Kidney tubule cell (primary cell): ENCODE results near the gene PRKAG2.

Experiments used
- DNase-seq: peaks from one replicate; pipeline ENCODE4 v3.0.0-alpha.2; 2018; ENCODE audit warnings: low spot score

PRKAG2 gene

GRCh38 chr7:151817981-151818673, 58.8 kb downstream of the PRKAG2 start:
- no peak for DNase-seq

- DNase-seq: no peak
Observed at GRCh38 chr7:151817315-151817690, 59.6 kb downstream of the PRKAG2 start.

DNA sequence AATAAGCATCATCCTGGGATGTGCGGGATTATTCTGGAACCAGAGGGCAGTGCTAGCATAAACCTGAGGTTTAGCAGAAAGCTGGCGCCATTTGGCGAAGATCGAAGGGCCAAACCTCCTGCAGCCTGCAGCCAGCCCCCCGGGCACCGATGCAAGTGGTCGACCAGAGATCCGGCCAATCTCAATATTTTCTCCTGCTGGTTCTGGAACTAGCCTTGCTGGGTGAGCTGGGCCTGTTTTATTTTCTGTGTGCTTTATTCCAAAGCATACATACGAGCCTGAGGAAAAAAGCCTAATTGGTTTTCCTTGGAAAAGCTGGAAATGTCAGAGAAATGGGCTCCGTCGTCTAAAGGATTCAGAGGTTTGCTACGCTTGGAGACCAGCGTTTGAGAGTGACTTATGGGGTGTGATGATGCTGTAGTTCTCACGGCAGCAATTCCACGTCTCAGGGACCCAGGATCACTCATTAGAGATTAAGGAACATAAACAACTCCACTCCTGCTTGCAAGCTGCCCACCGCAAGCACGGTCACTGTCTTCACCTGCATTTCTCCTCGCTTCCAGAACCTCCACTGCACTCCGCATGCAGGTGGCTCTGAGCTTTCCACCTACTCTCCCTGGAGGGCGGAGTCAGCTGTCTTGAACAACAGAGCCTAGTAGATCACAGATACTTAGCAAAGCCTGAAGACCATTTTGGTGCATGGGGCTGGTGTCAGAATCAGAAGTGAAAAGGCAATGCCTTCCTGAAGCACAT, 60.2 kb downstream of the PRKAG2 start:
- DNase-seq: no peak

GRCh38 chr7:151815419-151815818, 61.5 kb downstream of the PRKAG2 start:
- DNase-seq: no peak

DNA sequence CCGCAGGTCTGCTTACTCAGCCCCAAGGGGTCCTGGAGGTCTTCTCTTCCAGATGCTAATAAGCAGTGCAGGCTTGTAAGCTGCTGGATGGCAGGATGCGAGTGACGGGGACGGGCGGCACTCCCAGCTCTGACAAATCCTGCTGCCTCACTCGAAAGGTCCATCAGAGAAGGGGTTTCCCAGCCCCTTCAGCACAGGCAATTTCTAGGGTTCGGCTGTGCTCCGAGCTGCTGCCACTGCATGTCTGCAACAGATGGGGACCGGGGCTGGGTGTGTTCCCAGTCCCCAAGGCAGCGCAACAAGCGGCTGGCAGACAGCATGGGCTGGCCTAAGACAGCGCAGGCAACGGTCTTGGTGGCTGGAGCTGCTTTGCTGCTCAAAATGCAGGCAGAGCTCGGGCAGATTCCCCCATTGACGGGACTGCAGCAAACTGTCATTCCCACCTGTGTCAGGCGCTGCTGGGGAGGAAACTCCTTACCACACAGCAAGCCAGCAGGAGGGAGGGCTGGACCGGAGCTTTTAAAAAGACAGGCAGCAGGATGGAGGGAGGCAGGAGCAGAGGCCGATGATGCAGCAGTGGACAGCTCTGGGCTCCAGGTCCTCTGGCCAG, 62.4 kb downstream of the PRKAG2 start:
- no peak for DNase-seq

DNA sequence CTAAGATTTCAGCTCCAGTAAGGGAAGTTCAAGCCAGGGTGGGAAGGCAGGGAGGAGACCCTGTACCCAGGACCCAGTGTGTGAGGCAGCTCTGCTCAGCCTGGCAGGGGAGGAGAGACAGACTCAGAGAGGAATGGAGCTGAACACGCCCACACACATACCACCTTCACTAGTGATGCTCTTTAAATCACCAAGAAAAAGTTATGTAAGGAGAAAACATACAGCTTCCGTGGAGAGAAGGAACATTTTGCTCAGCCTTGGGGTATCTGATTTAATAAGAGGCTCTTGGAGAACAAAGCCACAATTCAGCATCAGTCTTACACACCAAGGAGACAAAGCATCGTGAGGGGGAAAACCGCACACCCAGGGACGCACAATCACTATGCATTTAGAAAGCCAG, 62.9 kb downstream of the PRKAG2 start:
- no peak for DNase-seq

- DNase-seq: no peak
Observed at GRCh38 chr7:151813445-151813844, 63.5 kb downstream of the PRKAG2 start.

- DNase-seq: no peak
Observed at GRCh38 chr7:151812967-151813366, 63.9 kb downstream of the PRKAG2 start.

- DNase-seq: no peak
Observed at GRCh38 chr7:151810441-151811232, 66.3 kb downstream of the PRKAG2 start.

GRCh38 chr7:151809864-151810170, 67.1 kb downstream of the PRKAG2 start:
- DNase-seq: no peak

DNA sequence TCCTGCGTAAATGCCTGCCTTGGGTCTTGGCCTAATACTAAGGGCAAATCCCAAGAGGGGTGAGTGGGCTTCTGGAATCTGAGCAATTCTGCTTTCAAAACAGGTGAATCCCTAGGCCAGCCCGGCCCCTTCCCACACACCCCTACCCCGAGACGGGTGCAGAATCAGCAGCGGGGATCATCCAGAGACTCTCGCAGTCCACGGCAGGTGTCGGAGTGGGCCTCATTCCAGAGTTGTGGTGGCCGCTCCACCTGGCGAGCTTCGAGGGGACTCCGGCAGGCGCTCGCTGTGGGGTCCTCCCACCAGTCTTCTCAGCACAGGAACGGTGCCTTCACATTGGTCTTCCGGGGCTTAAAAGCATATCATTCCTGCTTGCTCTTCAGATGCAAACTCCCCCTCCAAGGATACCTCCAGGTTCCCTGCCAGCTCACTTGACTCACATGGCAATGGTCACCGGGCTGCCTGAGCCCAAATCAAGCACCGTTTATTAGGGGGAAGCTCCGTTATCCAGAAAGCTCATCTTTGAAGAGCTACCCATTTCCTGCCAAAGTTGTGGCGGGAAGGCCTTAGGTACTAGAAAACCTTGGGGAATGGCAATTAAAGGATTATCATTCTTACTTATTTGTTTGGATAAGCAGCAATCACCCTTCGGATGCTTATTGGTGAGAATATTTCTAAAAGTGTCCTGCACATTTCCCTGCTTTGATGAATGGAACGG, 67.6 kb downstream of the PRKAG2 start:
- no peak for DNase-seq

- DNase-seq: peak; percentile 87
Observed at GRCh38 chr7:151808400-151809145, 68.3 kb downstream of the PRKAG2 start.

DNA sequence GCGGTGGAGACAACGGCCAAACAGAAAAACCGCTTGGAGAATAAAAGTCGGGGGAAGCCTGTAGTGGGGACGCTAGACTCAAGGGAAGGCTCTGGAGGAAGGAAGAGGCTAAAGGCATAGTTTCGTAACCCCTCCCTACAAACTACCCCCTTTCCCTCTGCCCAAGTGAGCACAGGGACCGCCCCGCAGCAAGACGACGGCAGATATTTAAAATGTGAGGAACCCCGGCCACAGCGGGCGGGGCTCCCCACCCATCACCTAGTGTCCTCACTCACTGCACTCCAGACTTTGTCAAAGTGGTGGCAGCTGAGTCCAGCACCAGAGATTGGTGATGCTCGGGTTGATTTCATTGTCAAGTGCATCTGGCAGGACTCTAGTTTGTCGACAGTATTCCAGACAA, 69.1 kb downstream of the PRKAG2 start:
- no peak for DNase-seq

- no peak for DNase-seq
Observed at GRCh38 chr7:151806952-151807775, 69.8 kb downstream of the PRKAG2 start.

- DNase-seq: peak; percentile 49
Observed at GRCh38 chr7:151806204-151806603, 70.7 kb downstream of the PRKAG2 start.

DNA sequence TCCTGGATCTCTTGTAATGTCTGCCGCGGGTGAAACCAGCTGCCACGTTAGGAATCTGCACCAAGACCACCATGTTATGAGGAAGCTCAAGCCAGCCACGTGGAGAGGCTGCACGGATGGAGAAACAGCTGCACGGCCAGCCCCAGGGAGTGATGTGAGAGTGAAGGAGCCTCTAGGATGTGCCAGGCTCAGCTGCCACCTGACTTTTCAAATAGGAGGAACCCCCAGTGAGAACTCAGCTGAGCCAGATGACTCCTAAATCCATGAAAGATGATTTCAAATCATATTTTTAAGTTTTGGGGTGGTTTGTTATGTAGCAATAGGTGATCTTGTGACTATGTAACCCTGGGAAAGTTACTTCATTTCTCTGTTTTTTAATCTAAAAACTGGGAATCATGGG, 71.7 kb downstream of the PRKAG2 start:
- DNase-seq: no peak

- DNase-seq: no peak
Observed at GRCh38 chr7:151804756-151805155, 72.2 kb downstream of the PRKAG2 start.

DNA sequence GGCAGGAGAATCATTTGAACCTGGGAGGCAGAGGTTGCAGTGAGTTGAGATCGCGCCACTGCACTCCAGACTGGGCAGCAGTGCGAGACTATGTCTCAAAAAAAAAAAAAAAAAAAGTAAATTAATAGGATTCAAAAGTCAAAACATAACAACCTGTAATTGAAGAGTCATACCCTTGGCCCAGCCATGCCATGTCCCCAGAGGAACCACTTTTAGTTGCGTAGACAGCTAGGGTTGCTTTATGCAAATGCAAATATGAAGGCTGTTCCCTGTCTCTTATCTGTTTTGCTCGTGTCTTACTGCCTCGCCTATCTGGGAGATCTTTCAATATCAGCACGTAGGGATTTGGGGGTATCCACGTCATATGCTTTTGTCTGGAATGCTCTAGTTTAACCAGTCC, 73.1 kb downstream of the PRKAG2 start:
- no peak for DNase-seq

DNA sequence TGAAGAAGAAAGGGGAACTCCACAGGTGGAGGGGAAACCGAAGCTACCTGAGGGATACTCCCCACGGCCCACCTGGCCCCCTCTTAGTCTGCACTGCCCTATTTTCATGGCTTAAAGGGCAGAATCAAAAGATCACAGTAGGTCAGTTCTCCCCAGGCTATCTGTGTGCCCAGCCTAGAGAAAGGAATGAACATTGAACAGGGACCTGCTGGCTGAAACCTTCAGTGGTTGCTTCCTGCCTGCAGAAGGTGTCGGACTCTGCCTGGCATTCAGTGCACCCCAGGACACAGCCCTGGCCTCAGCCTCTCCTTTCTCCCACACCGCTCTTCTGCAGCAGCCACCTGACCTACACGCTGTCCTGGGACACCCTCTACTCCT, 74.5 kb downstream of the PRKAG2 start:
- no peak for DNase-seq

- DNase-seq: no peak
Observed at GRCh38 chr7:151801782-151802468, 75.0 kb downstream of the PRKAG2 start.
